ENCODE results near the gene PLEKHM3.

Gene PLEKHM3

GRCh38 chr2:207876842-207877535 lies 148.3 kb downstream of the PLEKHM3 start:
- DNase-seq (ENCODE audit: low read depth), result no peak
- no peak overlapping the region for H3K4me3 ChIP-seq (ENCODE audit: low read depth, low read length)
- TF ChIP-seq, protein P1, sequence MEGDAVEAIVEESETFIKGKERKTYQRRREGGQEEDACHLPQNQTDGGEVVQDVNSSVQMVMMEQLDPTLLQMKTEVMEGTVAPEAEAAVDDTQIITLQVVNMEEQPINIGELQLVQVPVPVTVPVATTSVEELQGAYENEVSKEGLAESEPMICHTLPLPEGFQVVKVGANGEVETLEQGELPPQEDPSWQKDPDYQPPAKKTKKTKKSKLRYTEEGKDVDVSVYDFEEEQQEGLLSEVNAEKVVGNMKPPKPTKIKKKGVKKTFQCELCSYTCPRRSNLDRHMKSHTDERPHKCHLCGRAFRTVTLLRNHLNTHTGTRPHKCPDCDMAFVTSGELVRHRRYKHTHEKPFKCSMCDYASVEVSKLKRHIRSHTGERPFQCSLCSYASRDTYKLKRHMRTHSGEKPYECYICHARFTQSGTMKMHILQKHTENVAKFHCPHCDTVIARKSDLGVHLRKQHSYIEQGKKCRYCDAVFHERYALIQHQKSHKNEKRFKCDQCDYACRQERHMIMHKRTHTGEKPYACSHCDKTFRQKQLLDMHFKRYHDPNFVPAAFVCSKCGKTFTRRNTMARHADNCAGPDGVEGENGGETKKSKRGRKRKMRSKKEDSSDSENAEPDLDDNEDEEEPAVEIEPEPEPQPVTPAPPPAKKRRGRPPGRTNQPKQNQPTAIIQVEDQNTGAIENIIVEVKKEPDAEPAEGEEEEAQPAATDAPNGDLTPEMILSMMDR (IDR thresholded peaks at IDR 0.05; ENCODE audit: low read depth, low read length), result no peak
- TF ChIP-seq MAX (IDR thresholded peaks at IDR 0.05; ENCODE audit: low read depth, low read length), result no peak
- TF ChIP-seq MYC (IDR thresholded peaks at IDR 0.05; ENCODE audit: low read depth, low read length), result no peak
- TF ChIP-seq POLR2A (IDR thresholded peaks at IDR 0.05; ENCODE audit: extremely low read depth, insufficient read length), result no peak

DNA sequence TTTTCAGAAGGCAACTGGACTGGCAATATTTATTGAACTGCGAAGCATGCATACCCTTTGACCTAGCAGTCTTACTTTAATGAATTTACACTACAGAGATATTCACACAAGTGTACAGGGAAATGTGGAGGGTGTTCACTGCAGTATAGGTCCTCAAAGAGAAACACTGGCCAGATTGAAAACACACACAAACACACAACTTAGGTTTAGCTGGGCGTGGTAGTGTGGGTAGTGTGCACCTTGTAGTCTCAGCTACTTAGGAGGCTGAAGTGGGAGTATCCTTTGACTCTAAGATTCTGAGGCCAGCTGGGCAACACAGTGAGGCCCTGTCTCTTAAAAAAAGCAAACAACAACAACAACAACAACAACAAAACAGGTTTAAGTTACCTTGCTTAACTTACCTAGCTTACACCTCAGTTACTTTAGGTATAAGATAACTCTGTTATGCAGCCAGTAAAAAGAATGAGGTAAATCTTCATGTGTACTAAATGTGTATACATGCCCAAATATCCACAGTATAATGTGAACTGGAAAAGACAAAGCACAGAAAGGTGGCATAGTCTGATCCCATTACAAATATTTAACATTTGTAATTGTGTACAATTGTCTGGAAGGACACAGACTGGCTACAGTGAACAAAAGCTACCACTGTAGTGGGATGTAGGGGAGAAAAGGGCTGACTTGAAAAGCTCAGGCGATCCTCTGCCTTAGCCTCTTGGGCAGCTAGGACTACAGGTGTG lies 149.7 kb downstream of the PLEKHM3 start:
- DNase-seq (ENCODE audit: low read depth), result no peak
- no peak for TF ChIP-seq MAX (IDR thresholded peaks at IDR 0.05; ENCODE audit: low read depth, low read length)
- TF ChIP-seq, protein P1 (IDR thresholded peaks at IDR 0.05; ENCODE audit: low read depth, low read length), result no peak
- no peak for TF ChIP-seq POLR2A (IDR thresholded peaks at IDR 0.05; ENCODE audit: extremely low read depth, insufficient read length)
- TF ChIP-seq MYC (IDR thresholded peaks at IDR 0.05; ENCODE audit: low read depth, low read length), result no peak
- H3K4me3 ChIP-seq (ENCODE audit: low read depth, low read length), result no peak overlapping the region

- no peak for TF ChIP-seq POLR2A (IDR thresholded peaks at IDR 0.05; ENCODE audit: extremely low read depth, insufficient read length)
- no peak for TF ChIP-seq MYC (IDR thresholded peaks at IDR 0.05; ENCODE audit: low read depth, low read length)
- TF ChIP-seq, protein P1 (IDR thresholded peaks at IDR 0.05; ENCODE audit: low read depth, low read length), result no peak
- no peak for TF ChIP-seq MAX (IDR thresholded peaks at IDR 0.05; ENCODE audit: low read depth, low read length)
- DNase-seq (ENCODE audit: low read depth), result no peak
- no peak overlapping the region for H3K4me3 ChIP-seq (ENCODE audit: low read depth, low read length)
These were observed 151.5 kb downstream of the PLEKHM3 start for GRCh38 chr2:207873794-207874193.

DNA sequence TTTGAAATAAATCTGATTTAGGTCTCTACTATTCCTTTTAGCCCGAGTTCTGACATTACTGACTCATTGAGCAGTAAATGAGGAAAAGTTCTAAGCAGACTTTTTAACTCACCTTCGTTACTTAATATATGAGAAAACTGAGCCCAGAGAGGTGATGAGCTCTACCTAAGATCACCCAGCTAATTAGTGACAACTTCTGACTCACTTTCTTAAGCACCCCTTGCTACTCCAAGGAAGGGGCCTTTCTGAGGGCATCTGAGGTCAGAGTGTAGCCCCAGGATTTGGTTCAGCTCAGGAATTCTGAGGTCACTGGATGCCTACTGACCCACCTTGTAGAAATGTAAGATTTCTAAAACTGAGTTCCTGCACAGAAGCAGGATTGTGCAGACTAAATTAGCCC lies 153.4 kb downstream of the PLEKHM3 start:
- H3K4me3 ChIP-seq (ENCODE audit: low read depth, low read length), result no peak overlapping the region
- no peak for TF ChIP-seq MAX (IDR thresholded peaks at IDR 0.05; ENCODE audit: low read depth, low read length)
- TF ChIP-seq, protein P1 (IDR thresholded peaks at IDR 0.05; ENCODE audit: low read depth, low read length), result no peak
- no peak for TF ChIP-seq MYC (IDR thresholded peaks at IDR 0.05; ENCODE audit: low read depth, low read length)
- no peak for TF ChIP-seq POLR2A (IDR thresholded peaks at IDR 0.05; ENCODE audit: extremely low read depth, insufficient read length)
- no peak for DNase-seq (ENCODE audit: low read depth)

DNA sequence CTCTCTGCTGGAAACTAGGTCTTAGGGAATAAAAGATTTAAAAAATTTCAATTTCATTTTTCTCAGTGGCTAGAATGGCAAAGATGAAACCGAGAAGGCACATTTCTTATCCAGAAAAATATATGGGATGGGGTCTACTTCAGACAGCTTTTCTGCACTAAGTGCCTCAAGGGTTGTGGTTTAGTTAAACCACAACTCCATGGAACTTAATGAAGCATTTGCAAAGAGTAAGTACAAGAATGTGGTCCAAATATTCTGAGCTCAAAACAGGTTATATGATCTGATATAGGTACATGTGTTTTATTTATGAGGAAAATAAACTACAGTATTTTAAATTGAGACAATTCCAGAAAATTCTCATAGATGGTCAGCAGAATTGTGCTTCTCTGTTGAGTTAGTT lies 153.8 kb downstream of the PLEKHM3 start:
- H3K4me3 ChIP-seq (ENCODE audit: low read depth, low read length), result no peak overlapping the region
- peak; percentile 12 for DNase-seq (ENCODE audit: low read depth)
- TF ChIP-seq MAX (IDR thresholded peaks at IDR 0.05; ENCODE audit: low read depth, low read length) (no peak), POLR2A (IDR thresholded peaks at IDR 0.05; ENCODE audit: extremely low read depth, insufficient read length) (no peak), MYC (IDR thresholded peaks at IDR 0.05; ENCODE audit: low read depth, low read length) (no peak)
- TF ChIP-seq, protein P1 (IDR thresholded peaks at IDR 0.05; ENCODE audit: low read depth, low read length), result no peak
